OCI-LY7 (cell line): ENCODE measurements around the gene KRT6C. TPM values are rescaled to one million over a fixed set of nuclear protein-coding genes. Genes with fewer than 3 reads are reported as not detected.

Source experiments
- BruUV-seq: library from RNA; stranded (reverse); fragments of 400-500 nt; replicated peaks from 2 replicates; lab custom pipeline; 2021; lab: Mats Ljungman, UMichigan
- CTCF ChIA-PET: fragments of 300-600 bp; sonication (Branson Sonifier 250); formaldehyde crosslinking; loops from one replicate; lab custom pipeline; 2022; ENCODE audit warnings: antibody characterized with exemption; ENCODE audit not compliant: unreplicated experiment; lab: Charles Lee
- POLR2A ChIA-PET: fragments of 300-600 bp; sonication (Branson Sonifier 250); formaldehyde crosslinking; loops from one replicate; lab custom pipeline; 2022; ENCODE audit warnings: antibody characterized with exemption; lab: Charles Lee
- DNase-seq: peaks from one replicate; pipeline ENCODE4 v3.0.0-alpha.2; 2015; ENCODE audit warnings: low spot score
- H2AFZ ChIP-seq: fragments of 200-600 bp; sonication (generic), shearing (Covaris generic); 2 replicates; pipeline ENCODE4 v1.6.1; 2014; ENCODE audit warnings: mild to moderate bottlenecking, antibody characterized with exemption, low read length, moderate library complexity
- H3K27ac ChIP-seq: fragments of 200-600 bp; sonication (generic); 2 replicates; pipeline ENCODE4 v1.5.1; 2014; ENCODE audit warnings: mixed run types, low read depth, mild to moderate bottlenecking, moderate library complexity, low read length, inconsistent platforms; ENCODE audit not compliant: poor library complexity, severe bottlenecking
- H3K36me3 ChIP-seq: fragments of 200-600 bp; sonication (generic); 2 replicates; pipeline ENCODE4 v1.6.1; 2014; ENCODE audit warnings: mild to moderate bottlenecking, antibody characterized with exemption, low read length, moderate library complexity, mixed read lengths; ENCODE audit not compliant: insufficient read depth
- H3K4me1 ChIP-seq: fragments of 200-600 bp; sonication (generic); 2 replicates; pipeline ENCODE4 v1.5.1; 2014; ENCODE audit warnings: mild to moderate bottlenecking, low read length; ENCODE audit not compliant: insufficient read depth, poor library complexity, severe bottlenecking
- H3K4me2 ChIP-seq: fragments of 200-600 bp; sonication (generic); 2 replicates; pipeline ENCODE4 v1.6.1; 2014; ENCODE audit warnings: mild to moderate bottlenecking, low read length
- H3K4me3 ChIP-seq: fragments of 200-600 bp; sonication (generic); 2 replicates; pipeline ENCODE4 v1.5.1; 2014; ENCODE audit warnings: mild to moderate bottlenecking, low read depth, low read length; ENCODE audit not compliant: poor library complexity, severe bottlenecking
- H3K79me2 ChIP-seq: fragments of 200-600 bp; sonication (generic); 2 replicates; pipeline ENCODE4 v1.6.1; 2016; ENCODE audit warnings: low read depth, mild to moderate bottlenecking, low read length, moderate library complexity, mixed read lengths; ENCODE audit not compliant: insufficient read depth
- H3K9me2 ChIP-seq: fragments of 200-600 bp; sonication (generic); 2 replicates; pipeline ENCODE4 v1.6.1; 2016; ENCODE audit warnings: mild to moderate bottlenecking, low read length, mixed read lengths; ENCODE audit not compliant: insufficient read depth
- H3K9me3 ChIP-seq: fragments of 200-600 bp; sonication (generic); 2 replicates; pipeline ENCODE4 v1.6.1; 2014; ENCODE audit warnings: mild to moderate bottlenecking, mixed run types, low read length, mixed read lengths
- H4K20me1 ChIP-seq: fragments of 200-600 bp; sonication (generic); 2 replicates; pipeline ENCODE4 v1.6.1; 2014; ENCODE audit warnings: mild to moderate bottlenecking, antibody characterized with exemption, low read length, moderate library complexity, mixed read lengths; ENCODE audit not compliant: insufficient read depth
- CTCF ChIP-seq: fragments of 200-600 bp; sonication (generic); conservative IDR thresholded peaks from 2 replicates; pipeline ENCODE4 v1.5.1; 2014; ENCODE audit warnings: mild to moderate bottlenecking, antibody characterized with exemption, low read length, moderate library complexity, mixed read lengths
- EZH2phosphoT487 ChIP-seq: fragments of 200-600 bp; sonication (generic); IDR thresholded peaks from 2 replicates; pipeline ENCODE4 v1.6.1; 2018; ENCODE audit warnings: low read depth, borderline replicate concordance, mild to moderate bottlenecking, mixed run types, antibody characterized with exemption, low read length, moderate library complexity, mixed read lengths
- intact Hi-C: fragments of 100-400 bp; cut with micrococcal nuclease; formaldehyde crosslinking; loops from one replicate; pipeline ENCODE4 v1.10.0; 2022; ENCODE audit not compliant: unreplicated experiment
- total RNA-seq, 2 experiments: library from RNA; depleted of rRNA in 1 of 2; stranded (reverse); fragments of >200 nt in 1 of 2; shearing (Covaris generic) in 1 of 2; gene quantifications; 2 replicates each; pipeline ENCODE4 v1.2.3, GENCODE V29; 2014 to 2022

The KRT6C gene
- total RNA-seq, 2 experiments from 2014 or later, result not detected

- BruUV-seq, result no TSS peak
- Histone ChIP-seq H3K79me2 (no peaks in the 10 kb centered on the region), H3K36me3 (no peaks in the 10 kb centered on the region), H3K4me1 (no peaks in the 10 kb centered on the region), H3K4me3 (no peak overlapping the region), H3K9me3 (no peaks in the 10 kb centered on the region), H2AFZ (no peak overlapping the region), H3K4me2 (no peak overlapping the region), H3K27ac (no peak overlapping the region), H3K9me2 (no peaks in the 10 kb centered on the region), H4K20me1 (no peaks in the 10 kb centered on the region)
- DNase-seq, result no peak
- POLR2A ChIA-PET, result no interaction called here
- TF ChIP-seq EZH2phosphoT487 (no peak), CTCF (no peak)
- intact Hi-C loops, result no loop called here
- CTCF ChIA-PET, result no interaction called here
These were observed 27.7 kb downstream of the KRT6C start for GRCh38 chr12:52445876-52446275.

GRCh38 chr12:52444647-52445595 is 28.7 kb downstream of the KRT6C start:
- TF ChIP-seq CTCF (no peak), EZH2phosphoT487 (no peak)
- no peak for DNase-seq
- Histone ChIP-seq H3K79me2 (no peaks in the 10 kb centered on the region), H3K4me3 (no peak overlapping the region), H3K9me2 (no peaks in the 10 kb centered on the region), H3K27ac (no peak overlapping the region), H3K4me1 (no peaks in the 10 kb centered on the region), H3K36me3 (no peaks in the 10 kb centered on the region), H3K9me3 (no peaks in the 10 kb centered on the region), H2AFZ (no peak overlapping the region), H4K20me1 (no peaks in the 10 kb centered on the region), H3K4me2 (no peak overlapping the region)
- intact Hi-C loops, result no loop called here
- POLR2A ChIA-PET, result interaction anchor here (0.7 kb wide), 1 partner anchor 56 kb away, joined by 3 read pairs; no protein-coding TSS in a partner anchor
- CTCF ChIA-PET, result no interaction called here
- BruUV-seq, result no TSS peak

- no peaks in the 10 kb centered on the region for H3K9me3 ChIP-seq
- no TSS peak for BruUV-seq
These were observed 29.6 kb downstream of the KRT6C start for GRCh38 chr12:52443966-52444365.

More at GRCh38 chr12:52443966-52444365, 29.6 kb downstream of the KRT6C start:
- H3K4me1 ChIP-seq, result no peaks in the 10 kb centered on the region
- no peaks in the 10 kb centered on the region for H3K9me2 ChIP-seq
- POLR2A ChIA-PET, result interaction anchor here (0.7 kb wide), 1 partner anchor 57 kb away, joined by 3 read pairs; no protein-coding TSS in a partner anchor
- no peak overlapping the region for H3K27ac ChIP-seq
- TF ChIP-seq CTCF, result no peak
- TF ChIP-seq EZH2phosphoT487, result no peak
- no peak overlapping the region for H2AFZ ChIP-seq
- intact Hi-C loops, result no loop called here
- CTCF ChIA-PET, result no interaction called here
- no peaks in the 10 kb centered on the region for H3K79me2 ChIP-seq
- no peak overlapping the region for H3K4me2 ChIP-seq
- no peaks in the 10 kb centered on the region for H4K20me1 ChIP-seq
- no peak overlapping the region for H3K4me3 ChIP-seq
- no peaks in the 10 kb centered on the region for H3K36me3 ChIP-seq
- DNase-seq, result no peak
